Subcutaneous adipose tissue (tissue), 4 donors: ENCODE data around the gene RECQL5. TPM values are rescaled to one million over a fixed set of nuclear protein-coding genes. Genes with fewer than 3 reads are reported as not detected.

Source experiments
- CTCF ChIP-seq: fragments of 450-650 bp; IDR thresholded peaks from one replicate; pipeline ENCODE4 v1.5.1; 2016; ENCODE audit warnings: low read depth, mild to moderate bottlenecking, control low read depth, antibody characterized with exemption, moderate library complexity
- total RNA-seq, 4 donors: library from RNA; depleted of rRNA; stranded (reverse); fragments of >200 nt; gene quantifications; one replicate each; pipeline ENCODE4 v1.1.0, GENCODE V29; 2016

The RECQL5 gene
- total RNA-seq, 4 donors from 2014 or later, result 7.7 to 23.4 (median 15.5) TPM

- TF ChIP-seq CTCF, result no peak
Observed at GRCh38 chr17:75633486-75634375, 33.2 kb downstream of the RECQL5 start.

- no peak for TF ChIP-seq CTCF
Observed at GRCh38 chr17:75632863-75633485, 34.0 kb downstream of the RECQL5 start, which contains the start of gene SMIM5. TSS of gene SMIM5 (plus strand) at chr17:75633434. CDS start at chr17:75640202, 6,768 bp downstream.

GRCh38 chr17:75632428-75632827, 34.5 kb downstream of the RECQL5 start:
- TF ChIP-seq CTCF, result no peak

- TF ChIP-seq CTCF, result no peak
Observed at GRCh38 chr17:75631353-75631752, 35.6 kb downstream of the RECQL5 start.

GRCh38 chr17:75630071-75630917, 36.7 kb downstream of the RECQL5 start:
- no peak for TF ChIP-seq CTCF

- TF ChIP-seq CTCF, result no peak
Observed at GRCh38 chr17:75629157-75629556, 37.8 kb downstream of the RECQL5 start.
